GM04503 (cell line): ENCODE data around the gene ADORA1.

Experiments used
- DNase-seq: peaks from one replicate; pipeline ENCODE4 v3.0.0-alpha.2; 2012; ENCODE audit warnings: low read depth

The ADORA1 gene

GRCh38 chr1:203213126-203213525, 85.6 kb downstream of the ADORA1 start:
- no peak for DNase-seq

GRCh38 chr1:203214871-203215270, 87.3 kb downstream of the ADORA1 start:
- DNase-seq = no peak

- DNase-seq = no peak
These were observed 88.0 kb downstream of the ADORA1 start for GRCh38 chr1:203215573-203215972.

GRCh38 chr1:203216274-203217138, 89.0 kb downstream of the ADORA1 start:
- no peak for DNase-seq
